Esophagus muscularis mucosa (tissue), 4 donors: Measurements from ENCODE around the gene PTTG1IP. TPM values are rescaled to one million over a fixed set of nuclear protein-coding genes. Genes with fewer than 3 reads are reported as not detected.
A peak's percentile ranks its signal among the peaks of the same experiment; 100 is the strongest.
"Not testable (repeated sequence)": the region's sequence is repeated elsewhere in the genome, so short reads cannot be mapped to it uniquely, and the experiment has no call there.

ENCODE experiments used
- DNase-seq: peaks from one replicate; pipeline ENCODE4 v3.0.0-alpha.2; 2017; ENCODE audit errors: extremely low spot score
- H3K27ac ChIP-seq, 4 donors: fragments of 200-600 bp; sonication (generic); replicated peaks in 1 of 4; 1 replicate in 3 of 4; 2 replicates in 1 of 4; pipeline ENCODE4 v1.5.1; 2016 to 2019; ENCODE audit warnings: mild to moderate bottlenecking in 1 of 4
- H3K27me3 ChIP-seq, 4 donors: fragments of 200-600 bp; sonication (generic); one replicate each; pipeline versions ENCODE4 v1.5.1 to v1.6.0; 2016 to 2019
- H3K36me3 ChIP-seq, 4 donors: fragments of 200-600 bp; sonication (generic); one replicate each; pipeline ENCODE4 v1.5.1; 2016 to 2019
- H3K4me1 ChIP-seq, 4 donors: fragments of 200-600 bp; sonication (generic); one replicate each; pipeline ENCODE4 v1.5.1; 2016 to 2019
- H3K4me3 ChIP-seq, 4 donors: fragments of 200-600 bp; sonication (generic); 1 replicate in 2 of 4; 2 replicates in 2 of 4; pipeline ENCODE4 v1.5.1; 2016 to 2019; ENCODE audit warnings: mild to moderate bottlenecking in 4 of 4, moderate library complexity in 1 of 4
- H3K9me3 ChIP-seq, 4 donors: fragments of 200-600 bp; sonication (generic); 1 replicate in 3 of 4; 2 replicates in 1 of 4; pipeline ENCODE4 v1.5.1; 2016 to 2019
- EP300 ChIP-seq: sonication (generic); formaldehyde crosslinking; IDR thresholded peaks from one replicate; pipeline ENCODE4 v1.6.1; 2017; ENCODE audit warnings: antibody characterized with exemption
- POLR2A ChIP-seq: fragments of 450-650 bp; IDR thresholded peaks from one replicate; pipeline ENCODE4 v1.6.1; 2017; ENCODE audit warnings: antibody characterized with exemption, moderate library complexity, mild to moderate bottlenecking, low read depth
- POLR2AphosphoS5 ChIP-seq, 2 donors: sonication (generic); formaldehyde crosslinking; IDR thresholded peaks; one replicate each; pipeline ENCODE4 v1.6.1; 2017; ENCODE audit warnings: antibody characterized with exemption in 2 of 2
- WGBS: methylation state at CpG from one replicate; pipeline ENCODE4 v1.1.5; 2018; 5-methylcytosine and 5-hydroxymethylcytosine counted together
- intact Hi-C: fragments of 100-400 bp; cut with DNase I; formaldehyde crosslinking; loops from one replicate; pipeline ENCODE4 v1.15.1; 2023
- total RNA-seq, 4 donors: library from RNA; depleted of rRNA; stranded (reverse); fragments of >200 nt; gene quantifications; one replicate each; pipeline versions ENCODE4 v1.1.0 to v1.2.1, GENCODE V29; 2016
- TF ChIP-seq, protein P1 (sequence below), 3 experiments: fragments of 200-600 bp in 2 of 3; fragments of 450-650 bp in 1 of 3; sonication (generic) in 2 of 3; IDR thresholded peaks; one replicate each; pipeline ENCODE4 v1.5.1; 2017 to 2019; ENCODE audit warnings: antibody characterized with exemption in 3 of 3, mild to moderate bottlenecking in 2 of 3, moderate library complexity in 1 of 3

PTTG1IP gene
- total RNA-seq, 4 donors from 2014 or later: 222 to 382 (median 302) TPM

- Histone ChIP-seq H3K9me3 (no peaks in the 10 kb centered on the region), H3K4me3 (no peak overlapping the region), H3K4me1 (peaks cover 0 to 24% (median 10%) of the 10 kb centered on the region in 4 donors), H3K27ac (no peak overlapping the region), H3K36me3 (no peaks in the 10 kb centered on the region), H3K27me3 (peaks cover 0 to 25% (median 0%) of the 10 kb centered on the region in 4 donors)
- TF ChIP-seq POLR2AphosphoS5 (IDR thresholded peaks at IDR 0.05) (no peak), EP300 (no peak), POLR2A (no peak)
- TF ChIP-seq, protein P1, sequence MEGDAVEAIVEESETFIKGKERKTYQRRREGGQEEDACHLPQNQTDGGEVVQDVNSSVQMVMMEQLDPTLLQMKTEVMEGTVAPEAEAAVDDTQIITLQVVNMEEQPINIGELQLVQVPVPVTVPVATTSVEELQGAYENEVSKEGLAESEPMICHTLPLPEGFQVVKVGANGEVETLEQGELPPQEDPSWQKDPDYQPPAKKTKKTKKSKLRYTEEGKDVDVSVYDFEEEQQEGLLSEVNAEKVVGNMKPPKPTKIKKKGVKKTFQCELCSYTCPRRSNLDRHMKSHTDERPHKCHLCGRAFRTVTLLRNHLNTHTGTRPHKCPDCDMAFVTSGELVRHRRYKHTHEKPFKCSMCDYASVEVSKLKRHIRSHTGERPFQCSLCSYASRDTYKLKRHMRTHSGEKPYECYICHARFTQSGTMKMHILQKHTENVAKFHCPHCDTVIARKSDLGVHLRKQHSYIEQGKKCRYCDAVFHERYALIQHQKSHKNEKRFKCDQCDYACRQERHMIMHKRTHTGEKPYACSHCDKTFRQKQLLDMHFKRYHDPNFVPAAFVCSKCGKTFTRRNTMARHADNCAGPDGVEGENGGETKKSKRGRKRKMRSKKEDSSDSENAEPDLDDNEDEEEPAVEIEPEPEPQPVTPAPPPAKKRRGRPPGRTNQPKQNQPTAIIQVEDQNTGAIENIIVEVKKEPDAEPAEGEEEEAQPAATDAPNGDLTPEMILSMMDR (IDR thresholded peaks at IDR 0.05): no peak
- no peak for DNase-seq
- intact Hi-C loops: no loop called here
- WGBS: 66% methylated on average over 7 of the region's 7 CpGs
Measured at GRCh38 chr21:44916965-44917364, 43.5 kb upstream of the PTTG1IP start.

GRCh38 chr21:44914176-44914874, 40.8 kb upstream of the PTTG1IP start:
- no peak overlapping the region for H3K4me3 ChIP-seq
- H3K27me3 ChIP-seq: peaks cover 0 to 3% (median 0%) of the 10 kb centered on the region in 4 donors
- peaks cover 11 to 50% (median 34%) of the 10 kb centered on the region in 4 donors for H3K4me1 ChIP-seq
- TF ChIP-seq, protein P1 (IDR thresholded peaks at IDR 0.05): no peak
- TF ChIP-seq EP300: no peak
- TF ChIP-seq POLR2A: no peak
- TF ChIP-seq POLR2AphosphoS5 (IDR thresholded peaks at IDR 0.05): no peak
- WGBS: 87% methylated on average over 15 of the region's 18 CpGs
- H3K36me3 ChIP-seq: no peaks in the 10 kb centered on the region
- intact Hi-C loops: no loop called here
- H3K9me3 ChIP-seq: no peaks in the 10 kb centered on the region
- H3K27ac ChIP-seq: no peak overlapping the region
- DNase-seq: no peak

DNA sequence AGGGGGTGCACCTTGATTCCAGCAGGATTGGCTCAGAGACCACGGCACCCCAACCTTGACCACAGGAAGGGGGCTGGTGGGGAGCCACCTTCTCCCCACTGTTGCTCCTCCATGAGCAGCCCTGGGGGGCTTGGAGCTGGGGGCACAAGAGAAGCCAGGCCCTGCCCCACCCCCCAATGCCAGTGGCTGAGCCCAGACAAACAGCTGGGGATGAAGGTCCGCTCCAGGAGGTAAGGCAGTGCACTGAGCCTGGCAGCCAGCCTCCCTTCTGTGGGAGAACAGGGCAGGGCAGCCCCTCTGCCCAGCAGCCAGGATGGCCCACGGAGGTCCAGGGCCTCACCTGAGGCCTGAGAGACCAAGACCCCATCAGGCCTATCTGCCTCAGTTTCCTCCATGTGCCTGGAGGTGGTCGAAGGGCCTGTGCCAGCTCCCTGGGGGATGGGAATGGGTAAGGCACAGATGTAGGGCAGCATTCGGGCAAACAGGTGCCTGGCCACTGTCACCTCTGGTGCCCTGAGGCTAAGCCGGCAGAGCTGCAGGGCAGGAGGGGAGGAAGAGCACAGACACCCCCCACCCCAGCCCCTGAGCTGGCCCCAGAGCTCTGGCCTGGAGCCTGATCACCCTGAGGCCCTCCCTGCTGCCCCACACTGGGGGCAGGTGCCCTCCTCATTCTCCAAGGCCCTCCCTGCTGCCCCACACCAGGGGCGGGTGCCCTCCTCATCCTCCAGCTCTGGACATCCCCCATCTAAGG, 40.1 kb upstream of the PTTG1IP start:
- Histone ChIP-seq H3K4me3 (no peak overlapping the region), H3K27ac (peak overlapping the region in 1 of 4 donors; percentile 27), H3K9me3 (no peaks in the 10 kb centered on the region), H3K4me1 (peaks cover 14 to 57% (median 41%) of the 10 kb centered on the region in 4 donors), H3K36me3 (no peaks in the 10 kb centered on the region), H3K27me3 (no peaks in the 10 kb centered on the region)
- TF ChIP-seq POLR2AphosphoS5 (IDR thresholded peaks at IDR 0.05) (no peak), EP300 (no peak), POLR2A (no peak)
- TF ChIP-seq, protein P1 (IDR thresholded peaks at IDR 0.05): no peak
- 67% methylated on average over 3 of the region's 7 CpGs for WGBS
- intact Hi-C loops: no loop called here
- DNase-seq: no peak

DNA sequence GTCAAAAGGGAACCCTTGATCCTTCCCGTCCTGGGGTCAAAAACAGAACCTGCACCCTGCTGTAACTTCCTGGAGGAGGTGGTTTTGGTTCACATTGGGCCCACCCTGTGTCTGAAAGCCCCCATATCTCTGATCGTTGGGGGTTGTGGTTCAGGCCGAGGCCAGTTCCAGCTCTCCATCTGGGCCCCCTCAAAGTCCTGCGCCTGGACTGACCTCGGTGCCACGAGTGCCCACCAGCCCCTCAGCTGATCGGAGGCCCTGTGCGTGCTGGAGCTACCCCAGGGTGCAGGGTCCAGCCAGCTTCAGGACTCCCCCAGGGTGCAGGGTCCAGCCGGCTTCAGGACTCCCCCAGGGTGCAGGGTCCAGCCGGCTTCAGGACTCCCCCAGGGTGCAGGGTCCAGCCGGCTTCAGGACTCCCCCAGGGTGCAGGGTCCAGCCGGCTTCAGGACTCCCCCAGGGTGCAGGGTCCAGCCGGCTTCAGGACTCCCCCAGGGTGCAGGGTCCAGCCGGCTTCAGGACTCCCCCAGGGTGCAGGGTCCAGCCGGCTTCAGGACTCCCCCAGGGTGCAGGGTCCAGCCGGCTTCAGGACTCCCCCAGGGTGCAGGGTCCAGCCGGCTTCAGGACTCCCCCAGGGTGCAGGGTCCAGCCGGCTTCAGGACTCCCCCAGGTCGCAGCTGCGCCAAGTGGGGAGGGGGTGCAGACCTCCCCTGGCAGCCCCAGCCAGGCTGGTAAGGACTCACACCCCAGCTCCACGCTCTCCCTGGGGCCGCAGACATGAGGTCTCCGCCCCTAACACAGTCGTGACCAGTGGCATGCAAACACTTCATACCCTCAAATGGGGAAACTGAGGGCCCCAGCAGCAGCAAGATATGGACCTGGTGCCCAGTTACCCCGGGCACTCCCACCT, 39.3 kb upstream of the PTTG1IP start:
- Histone ChIP-seq H3K27ac (peak overlapping the region in 3 of 4 donors; percentile 60 to 88 (median 85)), H3K4me1 (peaks cover 16 to 65% (median 50%) of the 10 kb centered on the region in 4 donors)
- H3K27me3 ChIP-seq, intact Hi-C loops, H3K9me3 ChIP-seq, DNase-seq, H3K36me3 ChIP-seq, H3K4me3 ChIP-seq: not testable (repeated sequence)
- 70% methylated on average over 8 of the region's 25 CpGs for WGBS

- 100% methylated on average over 1 of the region's 8 CpGs for WGBS
- DNase-seq: no peak
- no peaks in the 10 kb centered on the region for H3K27me3 ChIP-seq
- H3K36me3 ChIP-seq: no peaks in the 10 kb centered on the region
- peak overlapping the region in 3 of 4 donors; percentile 60 to 88 (median 85) for H3K27ac ChIP-seq
- H3K4me1 ChIP-seq: peaks cover 21 to 72% (median 56%) of the 10 kb centered on the region in 4 donors
- no peak overlapping the region for H3K4me3 ChIP-seq
- intact Hi-C loops: no loop called here
- TF ChIP-seq POLR2AphosphoS5 (IDR thresholded peaks at IDR 0.05) (no peak), POLR2A (no peak)
- TF ChIP-seq, protein P1 (IDR thresholded peaks at IDR 0.05): no peak
- H3K9me3 ChIP-seq: no peaks in the 10 kb centered on the region
Measured at GRCh38 chr21:44912158-44912473, 38.6 kb upstream of the PTTG1IP start.
